Measurements from ENCODE around the gene KRT17.
"Not testable (repeated sequence)": the region's sequence is repeated elsewhere in the genome, so short reads cannot be mapped to it uniquely, and the experiment has no call there.

The KRT17 gene

DNA sequence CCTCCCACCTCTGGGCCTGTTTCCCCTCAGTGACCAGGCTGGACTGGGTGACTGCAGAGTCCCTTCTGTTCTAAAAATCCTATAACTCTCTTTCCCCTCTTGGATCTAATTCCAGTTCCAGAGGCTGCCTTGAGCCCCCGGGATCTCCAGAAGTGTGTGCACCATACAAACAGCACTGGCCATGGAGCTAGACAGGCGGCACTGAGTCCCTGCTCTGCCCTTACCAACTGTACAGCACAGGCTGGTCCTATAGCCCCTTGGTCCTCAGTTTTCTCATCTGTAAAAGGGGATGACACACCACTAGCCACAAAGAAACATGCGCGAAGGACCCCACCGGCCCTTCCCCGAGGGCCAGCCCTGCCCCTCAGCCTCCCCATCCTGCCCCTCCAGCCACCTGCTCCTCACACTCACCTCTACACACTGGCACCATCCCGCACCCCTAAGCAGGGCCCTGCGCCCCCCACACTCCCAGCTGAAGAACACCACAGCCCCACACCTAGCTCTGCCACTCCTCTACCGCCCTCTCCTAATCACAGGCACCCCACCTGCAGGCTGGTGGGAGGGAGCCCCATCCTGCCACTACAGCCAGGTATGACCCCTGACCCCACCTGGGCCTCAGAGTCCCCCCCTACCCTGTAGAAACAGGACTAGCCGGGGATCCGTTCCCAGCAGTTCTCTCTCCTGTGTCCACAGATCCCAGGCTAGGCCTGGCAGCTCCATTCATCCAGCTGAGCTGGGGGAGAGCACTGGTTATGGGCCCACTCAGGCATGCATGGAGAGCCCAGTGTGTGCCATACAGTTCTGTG lies 10.9 kb downstream of the KRT17 start:
- peaks cover 26% of the 10 kb centered on the region for H3K27me3 ChIP-seq (ENCODE audit: control insufficient read depth, insufficient read depth, low read length)
- H3K9me3 ChIP-seq (replicated peaks; ENCODE audit: low read length): no peaks in the 10 kb centered on the region
- H3K4me1 ChIP-seq (ENCODE audit: control insufficient read depth, insufficient read depth, low read length): peaks cover 5% of the 10 kb centered on the region
- no peaks in the 10 kb centered on the region for H3K36me3 ChIP-seq (ENCODE audit: insufficient read depth, low read length)
- H3K9ac ChIP-seq (ENCODE audit: low read depth, low read length): no peak overlapping the region
- H3K4me3 ChIP-seq (ENCODE audit: low read length): no peak overlapping the region
- no peak overlapping the region for H3K4me2 ChIP-seq (ENCODE audit: low read length)

DNA sequence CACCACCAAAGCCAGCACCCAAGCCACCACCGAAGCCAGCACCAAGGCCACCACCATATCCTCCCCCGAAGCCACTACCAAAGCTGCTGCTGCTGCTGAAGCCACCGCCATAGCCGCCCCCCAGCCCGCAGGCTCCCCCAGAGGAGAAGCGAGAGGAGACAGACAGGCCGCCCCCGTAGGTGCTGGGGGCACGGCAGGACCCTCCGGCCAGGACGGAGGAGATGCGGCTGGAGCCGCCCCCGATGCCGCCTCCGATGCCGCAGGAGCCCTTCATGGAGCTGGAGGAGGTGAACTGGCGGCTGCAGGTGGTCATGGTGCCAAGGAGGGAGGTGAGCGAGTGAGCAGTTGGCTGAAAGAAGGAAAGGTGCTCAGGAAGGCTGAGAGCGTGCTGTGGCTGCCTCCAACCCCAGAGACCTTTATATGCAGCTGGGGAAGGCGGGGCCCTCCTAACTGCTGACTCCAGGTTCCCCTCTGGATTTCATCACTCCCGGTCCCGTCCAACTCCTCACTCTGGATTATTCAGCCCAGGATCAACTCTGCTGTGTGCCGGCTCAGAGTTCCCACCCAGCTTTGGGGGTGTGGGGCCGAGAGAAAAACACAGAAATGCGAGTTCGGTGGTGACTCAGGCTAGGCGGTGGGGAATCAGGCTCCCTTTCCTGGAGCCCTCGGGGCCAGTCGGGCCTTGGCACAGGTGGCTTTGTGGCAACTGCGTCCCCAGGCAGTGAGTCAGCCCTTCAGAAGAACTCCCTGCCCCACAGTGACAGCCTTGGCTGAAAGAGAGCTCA lies 11.8 kb downstream of the KRT17 start, which contains the start of gene KRT16:
Gene KRT16, minus strand, starts transcription at position 392 of the 785 bp plus-strand sequence. Its CDS starts 79 bp downstream, at position 313.
- not testable (repeated sequence) for H3K4me1 ChIP-seq (ENCODE audit: control insufficient read depth, insufficient read depth, low read length); H3K9ac ChIP-seq (ENCODE audit: low read depth, low read length); H3K4me2 ChIP-seq (ENCODE audit: low read length); H3K4me3 ChIP-seq (ENCODE audit: low read length); H3K9me3 ChIP-seq (replicated peaks; ENCODE audit: low read length); H3K36me3 ChIP-seq (ENCODE audit: insufficient read depth, low read length)
- peaks cover 23% of the 10 kb centered on the region for H3K27me3 ChIP-seq (ENCODE audit: control insufficient read depth, insufficient read depth, low read length)

DNA sequence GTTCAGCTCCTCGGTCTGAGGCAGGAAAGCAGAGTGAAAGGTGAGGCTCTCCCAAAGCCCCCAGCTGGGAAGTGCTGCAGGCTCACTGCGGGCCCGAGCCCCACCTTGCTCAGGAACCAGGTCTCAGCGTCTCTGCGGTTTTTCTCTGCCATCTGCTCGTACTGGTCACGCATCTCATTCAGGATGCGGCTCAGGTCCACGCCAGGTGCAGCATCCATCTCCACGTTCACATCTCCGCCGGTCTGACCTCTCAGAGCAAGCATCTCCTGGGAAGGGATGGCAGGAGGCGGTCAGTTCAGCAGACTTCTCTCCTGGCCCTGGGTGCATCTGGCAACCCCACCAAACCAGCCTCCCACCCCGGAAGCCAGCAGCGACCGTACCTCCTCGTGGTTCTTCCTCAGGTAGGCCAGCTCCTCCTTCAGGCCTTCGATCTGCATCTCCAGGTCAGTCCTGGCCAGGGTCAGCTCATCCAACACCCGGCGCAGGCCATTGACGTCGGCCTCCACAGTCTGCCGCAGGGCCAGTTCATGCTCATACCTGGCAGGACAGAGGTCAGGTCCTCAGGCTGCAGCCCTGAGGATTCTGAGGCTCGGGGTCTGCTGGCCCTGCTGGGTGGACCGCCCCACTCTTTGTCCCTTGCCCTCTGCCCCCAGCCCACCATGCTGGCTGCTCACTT lies 13.3 kb downstream of the KRT17 start:
- Histone ChIP-seq H3K9me3 (replicated peaks; ENCODE audit: low read length) (no peaks in the 10 kb centered on the region), H3K9ac (ENCODE audit: low read depth, low read length) (no peak overlapping the region), H3K36me3 (ENCODE audit: insufficient read depth, low read length) (no peaks in the 10 kb centered on the region), H3K4me2 (ENCODE audit: low read length) (no peak overlapping the region), H3K4me1 (ENCODE audit: control insufficient read depth, insufficient read depth, low read length) (peaks cover 5% of the 10 kb centered on the region), H3K27me3 (ENCODE audit: control insufficient read depth, insufficient read depth, low read length) (peaks cover 17% of the 10 kb centered on the region), H3K4me3 (ENCODE audit: low read length) (no peak overlapping the region)

GRCh38 chr17:41610061-41610517 lies 14.3 kb downstream of the KRT17 start:
- peaks cover 17% of the 10 kb centered on the region for H3K27me3 ChIP-seq (ENCODE audit: control insufficient read depth, insufficient read depth, low read length)
- H3K4me3 ChIP-seq (ENCODE audit: low read length); H3K4me1 ChIP-seq (ENCODE audit: control insufficient read depth, insufficient read depth, low read length); H3K9ac ChIP-seq (ENCODE audit: low read depth, low read length); H3K9me3 ChIP-seq (replicated peaks; ENCODE audit: low read length); H3K36me3 ChIP-seq (ENCODE audit: insufficient read depth, low read length); H3K4me2 ChIP-seq (ENCODE audit: low read length): not testable (repeated sequence)

GRCh38 chr17:41606930-41607329 lies 17.4 kb downstream of the KRT17 start:
- H3K36me3 ChIP-seq (ENCODE audit: insufficient read depth, low read length); H3K9ac ChIP-seq (ENCODE audit: low read depth, low read length); H3K4me3 ChIP-seq (ENCODE audit: low read length); H3K4me2 ChIP-seq (ENCODE audit: low read length); H3K4me1 ChIP-seq (ENCODE audit: control insufficient read depth, insufficient read depth, low read length); H3K9me3 ChIP-seq (replicated peaks; ENCODE audit: low read length): not testable (repeated sequence)
- peaks cover 30% of the 10 kb centered on the region for H3K27me3 ChIP-seq (ENCODE audit: control insufficient read depth, insufficient read depth, low read length)

- H3K4me3 ChIP-seq (ENCODE audit: low read length): no peak overlapping the region
- H3K27me3 ChIP-seq (ENCODE audit: control insufficient read depth, insufficient read depth, low read length): peaks cover 35% of the 10 kb centered on the region
- no peak overlapping the region for H3K4me2 ChIP-seq (ENCODE audit: low read length)
- no peaks in the 10 kb centered on the region for H3K9me3 ChIP-seq (replicated peaks; ENCODE audit: low read length)
- H3K4me1 ChIP-seq (ENCODE audit: control insufficient read depth, insufficient read depth, low read length): no peaks in the 10 kb centered on the region
- H3K9ac ChIP-seq (ENCODE audit: low read depth, low read length): no peak overlapping the region
- H3K36me3 ChIP-seq (ENCODE audit: insufficient read depth, low read length): no peaks in the 10 kb centered on the region
Measured at GRCh38 chr17:41602524-41602923, 21.9 kb downstream of the KRT17 start.

- Histone ChIP-seq H3K4me3 (ENCODE audit: low read length) (no peak overlapping the region), H3K9me3 (replicated peaks; ENCODE audit: low read length) (no peaks in the 10 kb centered on the region), H3K4me1 (ENCODE audit: control insufficient read depth, insufficient read depth, low read length) (no peaks in the 10 kb centered on the region), H3K9ac (ENCODE audit: low read depth, low read length) (no peak overlapping the region), H3K36me3 (ENCODE audit: insufficient read depth, low read length) (no peaks in the 10 kb centered on the region), H3K27me3 (ENCODE audit: control insufficient read depth, insufficient read depth, low read length) (peaks cover 47% of the 10 kb centered on the region), H3K4me2 (ENCODE audit: low read length) (no peak overlapping the region)
Measured at GRCh38 chr17:41600318-41600717, 24.1 kb downstream of the KRT17 start.

- Histone ChIP-seq H3K4me3 (ENCODE audit: low read length) (no peak overlapping the region), H3K27me3 (ENCODE audit: control insufficient read depth, insufficient read depth, low read length) (peaks cover 53% of the 10 kb centered on the region), H3K4me2 (ENCODE audit: low read length) (no peak overlapping the region), H3K9ac (ENCODE audit: low read depth, low read length) (no peak overlapping the region), H3K9me3 (replicated peaks; ENCODE audit: low read length) (no peaks in the 10 kb centered on the region), H3K4me1 (ENCODE audit: control insufficient read depth, insufficient read depth, low read length) (no peaks in the 10 kb centered on the region), H3K36me3 (ENCODE audit: insufficient read depth, low read length) (no peaks in the 10 kb centered on the region)
Measured at GRCh38 chr17:41599680-41600079, 24.7 kb downstream of the KRT17 start.

DNA sequence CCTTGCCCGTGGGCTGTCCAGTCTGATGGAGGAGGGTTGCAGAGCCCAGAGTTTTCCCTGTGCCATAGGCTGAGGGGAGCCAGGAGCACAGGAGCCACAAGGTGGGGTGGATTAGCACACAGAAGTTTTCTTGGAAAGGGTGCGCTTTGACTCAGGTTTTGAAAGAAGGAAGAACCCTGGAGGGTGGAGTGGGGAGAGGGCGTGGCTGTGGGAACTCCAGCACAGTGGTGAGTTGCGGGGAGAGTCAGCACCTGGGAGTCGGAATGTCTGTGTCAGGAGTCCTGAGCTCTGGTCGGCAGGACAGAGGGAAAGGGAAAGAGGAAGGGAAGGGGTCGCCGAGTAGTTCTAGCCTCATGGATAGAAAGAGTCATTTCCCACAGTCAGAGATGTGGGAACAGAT lies 28.8 kb downstream of the KRT17 start:
- Histone ChIP-seq H3K27me3 (ENCODE audit: control insufficient read depth, insufficient read depth, low read length) (peaks cover 59% of the 10 kb centered on the region), H3K4me1 (ENCODE audit: control insufficient read depth, insufficient read depth, low read length) (no peaks in the 10 kb centered on the region), H3K9ac (ENCODE audit: low read depth, low read length) (no peak overlapping the region), H3K4me2 (ENCODE audit: low read length) (no peak overlapping the region), H3K36me3 (ENCODE audit: insufficient read depth, low read length) (no peaks in the 10 kb centered on the region), H3K4me3 (ENCODE audit: low read length) (no peak overlapping the region), H3K9me3 (replicated peaks; ENCODE audit: low read length) (no peaks in the 10 kb centered on the region)

DNA sequence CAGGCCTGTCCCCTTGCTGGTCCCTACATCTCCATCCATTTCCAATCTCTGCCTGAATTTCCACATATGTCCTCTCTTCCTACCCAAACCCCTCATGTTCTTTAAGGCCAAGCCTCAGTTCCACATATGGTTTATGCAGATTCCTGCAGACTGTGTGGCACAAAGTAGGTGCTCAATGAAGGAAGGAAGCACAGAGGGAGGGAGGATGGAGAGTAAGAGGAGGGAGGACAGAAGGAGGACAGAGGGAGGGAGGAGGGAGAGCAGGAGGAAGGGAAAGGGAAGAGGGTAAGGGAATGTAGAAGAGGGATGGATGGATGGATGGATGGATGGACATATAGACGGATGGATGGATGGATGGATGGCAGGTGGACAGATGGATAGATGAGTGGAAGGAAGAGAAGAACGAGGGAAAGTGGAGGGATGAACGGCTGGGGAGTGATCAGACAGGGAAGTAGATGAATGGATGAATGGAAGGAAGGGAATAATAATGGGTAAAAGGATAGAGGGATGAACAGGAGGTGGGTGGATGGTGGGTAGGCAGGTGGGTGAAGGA lies 29.9 kb downstream of the KRT17 start:
- Histone ChIP-seq H3K4me1 (ENCODE audit: control insufficient read depth, insufficient read depth, low read length) (no peaks in the 10 kb centered on the region), H3K4me2 (ENCODE audit: low read length) (no peak overlapping the region), H3K27me3 (ENCODE audit: control insufficient read depth, insufficient read depth, low read length) (peaks cover 59% of the 10 kb centered on the region), H3K9me3 (replicated peaks; ENCODE audit: low read length) (no peaks in the 10 kb centered on the region), H3K4me3 (ENCODE audit: low read length) (no peak overlapping the region), H3K9ac (ENCODE audit: low read depth, low read length) (no peak overlapping the region), H3K36me3 (ENCODE audit: insufficient read depth, low read length) (no peaks in the 10 kb centered on the region)

DNA sequence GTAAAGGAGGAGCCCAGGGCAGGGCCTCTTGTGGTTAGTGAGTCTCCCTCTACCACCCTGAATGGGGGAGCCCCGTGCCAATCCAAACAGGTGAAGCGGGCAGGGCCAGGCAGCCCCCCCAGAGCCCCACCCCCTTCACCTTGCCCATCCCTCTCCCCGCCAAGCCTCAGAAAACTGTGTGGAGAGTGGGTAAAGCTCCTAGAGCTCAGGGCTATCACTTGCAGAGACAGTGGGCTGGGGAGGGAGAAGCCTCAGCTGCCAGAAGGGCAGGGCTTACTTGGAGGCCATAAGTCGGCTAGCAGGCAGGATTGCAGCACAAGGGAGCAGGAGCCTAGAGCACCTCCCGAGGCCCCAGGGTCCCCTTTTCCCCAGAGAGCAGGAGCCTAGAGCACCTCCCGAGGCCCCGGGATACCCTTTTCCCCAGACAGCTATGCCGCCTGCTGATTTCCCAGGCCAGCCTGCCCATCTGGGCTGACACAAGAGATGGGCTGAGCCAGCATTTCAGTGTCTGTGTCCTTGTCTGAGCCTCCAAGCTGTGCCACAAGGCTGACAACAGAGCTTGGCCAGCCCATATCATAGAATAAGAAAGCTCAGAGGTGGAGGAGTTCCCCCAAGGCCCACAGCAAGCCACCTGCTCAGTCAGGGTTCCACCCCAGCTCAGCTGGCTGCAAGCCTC lies 30.9 kb downstream of the KRT17 start:
- Histone ChIP-seq H3K4me3 (ENCODE audit: low read length) (no peak overlapping the region), H3K4me1 (ENCODE audit: control insufficient read depth, insufficient read depth, low read length) (no peaks in the 10 kb centered on the region), H3K4me2 (ENCODE audit: low read length) (no peak overlapping the region), H3K27me3 (ENCODE audit: control insufficient read depth, insufficient read depth, low read length) (peaks cover 62% of the 10 kb centered on the region), H3K9ac (ENCODE audit: low read depth, low read length) (no peak overlapping the region), H3K9me3 (replicated peaks; ENCODE audit: low read length) (no peaks in the 10 kb centered on the region), H3K36me3 (ENCODE audit: insufficient read depth, low read length) (no peaks in the 10 kb centered on the region)
